AG04450 (cell line): Measurements from ENCODE around the gene QPRT. TPM values are rescaled to one million over a fixed set of nuclear protein-coding genes. Genes with fewer than 3 reads are reported as not detected.
"Not testable (repeated sequence)": the region's sequence is repeated elsewhere in the genome, so short reads cannot be mapped to it uniquely, and the experiment has no call there.

Experiments
- CTCF ChIA-PET: fragments of 300-600, 350-600 bp; formaldehyde crosslinking; extraction: SDS; loops from one replicate; lab custom pipeline; 2022; ENCODE audit warnings: antibody characterized with exemption, inconsistent platforms; lab: Charles Lee
- POLR2A ChIA-PET: fragments of 350-600 bp; formaldehyde crosslinking; extraction: SDS; loops from one replicate; lab custom pipeline; 2021; ENCODE audit warnings: antibody characterized with exemption, inconsistent platforms; lab: Yijun Ruan, JAX
- DNase-seq: peaks from one replicate; pipeline ENCODE4 v3.0.0-alpha.2; 2011; ENCODE audit warnings: low read depth, low spot score
- H3K27ac ChIP-seq: one replicate; pipeline ENCODE4 v1.5.1; 2012; ENCODE audit warnings: low read depth, low read length, control low read depth
- H3K27me3 ChIP-seq: one replicate; pipeline ENCODE4 v1.6.0; 2012; ENCODE audit warnings: low read length; ENCODE audit not compliant: control insufficient read depth, insufficient read depth
- H3K4me3 ChIP-seq: 2 replicates; pipeline ENCODE4 v1.5.1; 2011; ENCODE audit warnings: mild to moderate bottlenecking, low read depth, low read length, control low read depth
- H3K9me3 ChIP-seq: 2 replicates; pipeline ENCODE4 v1.5.1; 2012; ENCODE audit warnings: low read length; ENCODE audit not compliant: control insufficient read depth, insufficient read depth
- polyA plus RNA-seq: library from polyadenylated mRNA; depleted of rRNA; stranded (reverse); fragments of >200 nt; gene quantifications from 2 replicates; pipeline ENCODE4 v1.2.3, GENCODE V29; 2011; rRNA removed
- TF ChIP-seq, protein P1 (sequence below): IDR thresholded peaks from 2 replicates; pipeline ENCODE4 v1.5.1; 2011; ENCODE audit warnings: low read depth, low read length, control low read depth, inconsistent platforms

The QPRT gene
- polyA plus RNA-seq, 1 experiment: 16.0 TPM

DNA sequence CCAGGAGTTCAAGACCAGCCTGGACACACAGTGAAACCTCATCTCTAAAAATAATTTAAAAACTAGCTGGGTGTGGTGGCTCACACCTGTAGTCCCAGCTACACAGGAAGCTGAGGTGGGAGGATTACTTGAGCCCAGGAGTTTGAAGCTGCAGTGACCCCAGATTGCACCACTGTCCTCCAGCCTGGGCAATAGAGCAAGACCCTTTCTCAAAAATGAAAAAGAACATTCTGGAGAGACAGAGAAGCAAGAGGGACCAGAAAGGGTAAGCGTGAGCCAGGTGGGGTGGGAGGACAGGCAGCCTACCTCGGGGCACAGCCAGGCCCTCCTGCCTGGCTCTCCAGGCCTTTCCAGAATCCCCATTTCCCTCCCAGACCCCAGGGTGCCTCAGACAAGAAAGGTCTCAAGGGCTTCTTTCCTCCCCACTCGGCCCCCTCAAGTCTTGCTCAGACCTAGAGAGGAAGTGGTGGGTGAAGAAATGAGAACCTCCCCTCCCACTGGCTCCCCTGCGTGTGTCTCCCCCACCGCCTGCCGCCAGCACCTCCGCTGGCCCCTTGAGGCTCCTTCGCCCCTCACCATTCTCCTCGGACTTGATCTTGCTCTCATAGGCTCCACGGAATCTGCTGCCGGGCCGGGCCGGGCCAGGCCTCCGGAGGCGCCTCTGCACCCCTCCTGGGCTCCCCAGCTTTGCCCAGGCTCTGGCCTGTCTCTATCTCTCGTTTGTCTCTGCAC, 66.3 kb downstream of the QPRT start:
- POLR2A ChIA-PET: interaction anchor here (0.6 kb wide), 1 partner anchor 320 kb away, joined by 3 read pairs; no protein-coding TSS in a partner anchor
- CTCF ChIA-PET: no interaction called here
- no peak for DNase-seq
- TF ChIP-seq, protein P1, sequence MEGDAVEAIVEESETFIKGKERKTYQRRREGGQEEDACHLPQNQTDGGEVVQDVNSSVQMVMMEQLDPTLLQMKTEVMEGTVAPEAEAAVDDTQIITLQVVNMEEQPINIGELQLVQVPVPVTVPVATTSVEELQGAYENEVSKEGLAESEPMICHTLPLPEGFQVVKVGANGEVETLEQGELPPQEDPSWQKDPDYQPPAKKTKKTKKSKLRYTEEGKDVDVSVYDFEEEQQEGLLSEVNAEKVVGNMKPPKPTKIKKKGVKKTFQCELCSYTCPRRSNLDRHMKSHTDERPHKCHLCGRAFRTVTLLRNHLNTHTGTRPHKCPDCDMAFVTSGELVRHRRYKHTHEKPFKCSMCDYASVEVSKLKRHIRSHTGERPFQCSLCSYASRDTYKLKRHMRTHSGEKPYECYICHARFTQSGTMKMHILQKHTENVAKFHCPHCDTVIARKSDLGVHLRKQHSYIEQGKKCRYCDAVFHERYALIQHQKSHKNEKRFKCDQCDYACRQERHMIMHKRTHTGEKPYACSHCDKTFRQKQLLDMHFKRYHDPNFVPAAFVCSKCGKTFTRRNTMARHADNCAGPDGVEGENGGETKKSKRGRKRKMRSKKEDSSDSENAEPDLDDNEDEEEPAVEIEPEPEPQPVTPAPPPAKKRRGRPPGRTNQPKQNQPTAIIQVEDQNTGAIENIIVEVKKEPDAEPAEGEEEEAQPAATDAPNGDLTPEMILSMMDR: no peak
- no peak overlapping the region for H3K4me3 ChIP-seq
- peaks cover 15% of the 10 kb centered on the region for H3K27me3 ChIP-seq
- no peak overlapping the region for H3K27ac ChIP-seq
- peaks cover 7% of the 10 kb centered on the region; the same call in 1 of the 2 replicates for H3K9me3 ChIP-seq

DNA sequence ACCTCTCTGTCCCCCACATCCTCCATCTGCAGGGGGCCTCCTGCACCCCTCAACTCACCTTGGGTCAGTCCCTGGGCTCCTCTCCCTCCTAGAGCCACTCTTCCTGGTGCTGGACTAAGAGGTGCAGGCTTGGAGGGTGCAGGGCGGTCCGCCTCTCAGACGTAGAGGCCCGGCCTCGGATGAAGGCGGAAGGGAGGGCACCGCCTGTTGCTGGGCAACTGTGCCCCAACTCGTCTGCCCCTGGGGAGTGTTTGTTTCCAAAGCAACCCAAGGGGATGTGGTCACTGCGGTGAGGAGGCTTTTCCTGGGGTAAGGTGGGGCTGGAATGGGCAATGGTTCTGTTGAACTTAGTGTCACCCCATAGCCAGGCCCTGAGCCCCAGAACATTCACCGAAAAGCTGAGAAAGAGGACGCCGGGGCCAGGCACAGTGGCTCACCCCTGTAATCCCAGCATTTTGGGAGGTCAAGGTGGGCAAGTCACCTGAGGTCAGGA, 66.9 kb downstream of the QPRT start, which contains the start of gene C16orf54:
Gene C16orf54 (minus strand): TSS at position 138 of the 493 bp plus-strand sequence. CDS start 1,039 bp downstream, outside the sequence.
- TF ChIP-seq, protein P1: no peak
- no peak for DNase-seq
- ChIA-PET CTCF (no interaction called here), POLR2A (no interaction called here)
- Histone ChIP-seq H3K4me3 (no peak within 1 kb of the TSS), H3K27me3 (peaks cover 15% of the 10 kb centered on the region), H3K9me3 (peaks cover 7% of the 10 kb centered on the region; the same call in 1 of the 2 replicates), H3K27ac (no peak within 1 kb of the TSS)

DNA sequence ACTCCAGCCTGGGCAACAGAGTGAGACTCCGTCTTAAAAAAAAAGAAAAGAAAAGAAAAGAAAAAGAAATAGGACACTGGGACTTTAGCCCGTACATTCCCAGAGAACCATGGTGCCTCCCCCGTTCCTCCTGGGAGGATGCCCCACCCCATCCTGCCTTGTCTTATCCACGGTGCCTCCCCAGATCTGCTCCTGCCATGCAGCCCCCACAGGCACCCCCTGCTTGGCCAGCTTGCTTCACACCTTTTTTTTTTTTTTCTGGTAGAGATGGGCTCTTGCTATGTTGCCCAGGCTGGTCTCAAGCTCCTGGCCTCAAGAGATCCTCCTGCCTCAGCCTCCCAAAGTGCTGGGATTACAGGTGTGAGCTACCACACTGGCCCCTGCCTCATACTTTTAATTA, 67.5 kb downstream of the QPRT start:
- H3K27ac ChIP-seq, POLR2A ChIA-PET, H3K9me3 ChIP-seq, DNase-seq, H3K4me3 ChIP-seq, CTCF ChIA-PET: not testable (repeated sequence)
- H3K27me3 ChIP-seq: peaks cover 15% of the 10 kb centered on the region

Other genes with a start within 250 kb of the QPRT start
- gene BOLA2, start 224.8 kb upstream of the QPRT start, polyA plus RNA-seq: 11.0 and 11.6 TPM in 2 replicates
- 10.2 and 11.5 TPM in 2 replicates for gene SLX1B, start 224.6 kb upstream of the QPRT start, polyA plus RNA-seq
- gene SULT1A4, start 219.3 kb upstream of the QPRT start, polyA plus RNA-seq: 0.36 and 0.57 TPM in 2 replicates
- gene NPIPB12, start 172.8 kb upstream of the QPRT start, polyA plus RNA-seq: 9.7 and 12.8 TPM in 2 replicates
- gene SPN, start 15.9 kb upstream of the QPRT start, polyA plus RNA-seq: 0.04 and 0.05 TPM in 2 replicates
- not detected in 2 replicates for gene C16orf54, start 66.8 kb downstream of the QPRT start, polyA plus RNA-seq
- gene ZG16, start 99.1 kb downstream of the QPRT start, polyA plus RNA-seq: not detected in 2 replicates
- gene KIF22, start 111.6 kb downstream of the QPRT start, polyA plus RNA-seq: 14.1 and 19.9 TPM in 2 replicates
- gene MAZ, start 127.3 kb downstream of the QPRT start, polyA plus RNA-seq: 58.4 and 79.6 TPM in 2 replicates
- gene PRRT2, start 133.0 kb downstream of the QPRT start, polyA plus RNA-seq: 5.7 and 6.1 TPM in 2 replicates
- 14.3 and 14.5 TPM in 2 replicates for gene PAGR1, start 137.0 kb downstream of the QPRT start, polyA plus RNA-seq
- gene MVP, start 141.3 kb downstream of the QPRT start, polyA plus RNA-seq: 251 and 321 TPM in 2 replicates
- 89.9 and 112 TPM in 2 replicates for gene CDIPT, start 184.0 kb downstream of the QPRT start, polyA plus RNA-seq
- 5.0 and 6.8 TPM in 2 replicates for gene SEZ6L2, start 220.4 kb downstream of the QPRT start, polyA plus RNA-seq
- gene ASPHD1, start 221.3 kb downstream of the QPRT start, polyA plus RNA-seq: 3.5 and 4.6 TPM in 2 replicates
- gene KCTD13, start 247.0 kb downstream of the QPRT start, polyA plus RNA-seq: 7.4 and 8.8 TPM in 2 replicates